Measurements from ENCODE around the gene BCAS4. TPM values are rescaled to one million over a fixed set of nuclear protein-coding genes. Genes with fewer than 3 reads are reported as not detected.

The BCAS4 gene
- total RNA-seq, 1 donor from 2014 or later: 16.7 TPM

- peaks cover 2% of the 10 kb centered on the region for H3K27me3 Mint-ChIP-seq (ENCODE audit: low read depth, unreplicated experiment)
- TF ChIP-seq, protein P1, sequence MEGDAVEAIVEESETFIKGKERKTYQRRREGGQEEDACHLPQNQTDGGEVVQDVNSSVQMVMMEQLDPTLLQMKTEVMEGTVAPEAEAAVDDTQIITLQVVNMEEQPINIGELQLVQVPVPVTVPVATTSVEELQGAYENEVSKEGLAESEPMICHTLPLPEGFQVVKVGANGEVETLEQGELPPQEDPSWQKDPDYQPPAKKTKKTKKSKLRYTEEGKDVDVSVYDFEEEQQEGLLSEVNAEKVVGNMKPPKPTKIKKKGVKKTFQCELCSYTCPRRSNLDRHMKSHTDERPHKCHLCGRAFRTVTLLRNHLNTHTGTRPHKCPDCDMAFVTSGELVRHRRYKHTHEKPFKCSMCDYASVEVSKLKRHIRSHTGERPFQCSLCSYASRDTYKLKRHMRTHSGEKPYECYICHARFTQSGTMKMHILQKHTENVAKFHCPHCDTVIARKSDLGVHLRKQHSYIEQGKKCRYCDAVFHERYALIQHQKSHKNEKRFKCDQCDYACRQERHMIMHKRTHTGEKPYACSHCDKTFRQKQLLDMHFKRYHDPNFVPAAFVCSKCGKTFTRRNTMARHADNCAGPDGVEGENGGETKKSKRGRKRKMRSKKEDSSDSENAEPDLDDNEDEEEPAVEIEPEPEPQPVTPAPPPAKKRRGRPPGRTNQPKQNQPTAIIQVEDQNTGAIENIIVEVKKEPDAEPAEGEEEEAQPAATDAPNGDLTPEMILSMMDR (IDR thresholded peaks at IDR 0.05; ENCODE audit: insufficient read depth, low read depth, low read length): no peak
- TF ChIP-seq EZH2 (IDR thresholded peaks at IDR 0.05; ENCODE audit: insufficient read depth, low read length): no peak
- no peak overlapping the region for H3K4me3 Mint-ChIP-seq (ENCODE audit: unreplicated experiment)
- no peaks in the 10 kb centered on the region for H3K9me3 Mint-ChIP-seq (ENCODE audit: unreplicated experiment)
- peaks cover 13% of the 10 kb centered on the region for H3K4me1 Mint-ChIP-seq (ENCODE audit: low read depth, unreplicated experiment)
- Histone ChIP-seq H3K27ac (ENCODE audit: low read depth, low read length) (no peak overlapping the region), H3K79me2 (ENCODE audit: insufficient read depth, low read length) (no peaks in the 10 kb centered on the region), H3K27me3 (ENCODE audit: insufficient read depth, low read length) (no peaks in the 10 kb centered on the region), H3K9me3 (ENCODE audit: insufficient read depth, low read depth, low read length) (no peaks in the 10 kb centered on the region), H2AFZ (ENCODE audit: low read depth, low read length) (no peak overlapping the region), H3K4me1 (ENCODE audit: insufficient read depth, low read length) (peaks cover 17% of the 10 kb centered on the region), H3K36me3 (ENCODE audit: insufficient read depth, low read length) (no peaks in the 10 kb centered on the region), H4K20me1 (ENCODE audit: insufficient read depth, low read length) (no peaks in the 10 kb centered on the region), H3K4me2 (ENCODE audit: low read length) (no peak overlapping the region), H3K9ac (ENCODE audit: low read length) (no peak overlapping the region), H3K4me3 (ENCODE audit: insufficient read depth, low read depth, low read length) (no peak overlapping the region)
- H3K27ac Mint-ChIP-seq (ENCODE audit: unreplicated experiment): no peak overlapping the region
- FAIRE-seq: no peak
- DNase-seq (ENCODE audit: low read depth): no peak
- H3K36me3 Mint-ChIP-seq (ENCODE audit: low read depth, unreplicated experiment): peaks cover 2% of the 10 kb centered on the region
Measured at GRCh38 chr20:50843331-50844276, 48.7 kb downstream of the BCAS4 start.

DNA sequence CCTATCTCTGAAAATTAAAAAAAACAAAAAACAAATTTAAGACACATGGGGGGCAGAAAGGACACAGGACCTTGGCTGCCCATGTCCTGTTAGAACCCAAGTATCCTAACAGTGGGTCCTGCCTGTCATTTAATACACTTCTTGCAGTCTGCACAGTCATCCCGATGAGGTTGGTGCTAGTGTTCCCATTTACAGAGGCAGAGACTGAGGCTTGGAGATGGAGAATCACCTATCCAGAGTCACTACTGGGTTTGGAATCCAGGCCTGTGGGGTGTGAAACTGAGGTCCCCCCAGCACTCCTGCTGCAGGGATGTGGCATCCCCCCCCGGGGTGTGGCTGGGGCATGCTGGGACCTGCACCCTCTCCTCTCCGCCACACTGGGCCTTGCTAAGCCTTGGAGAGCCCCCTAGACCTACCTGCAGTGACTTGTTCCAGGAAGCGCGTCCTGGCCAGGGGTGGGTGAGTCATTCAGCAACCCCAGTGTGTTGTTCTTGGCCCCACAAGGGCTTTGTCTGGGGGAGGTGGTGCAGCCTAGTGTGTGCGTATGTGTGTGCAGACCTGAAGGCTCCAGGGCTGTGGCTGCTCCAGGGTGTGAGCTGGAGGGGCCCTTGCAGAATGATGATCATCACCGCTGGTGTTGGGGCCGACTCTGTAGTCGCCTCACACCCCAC is 49.7 kb downstream of the BCAS4 start:
- Histone ChIP-seq H3K27me3 (ENCODE audit: insufficient read depth, low read length) (no peaks in the 10 kb centered on the region), H3K4me1 (ENCODE audit: insufficient read depth, low read length) (peaks cover 19% of the 10 kb centered on the region), H3K36me3 (ENCODE audit: insufficient read depth, low read length) (no peaks in the 10 kb centered on the region), H3K4me3 (ENCODE audit: insufficient read depth, low read depth, low read length) (no peak overlapping the region), H2AFZ (ENCODE audit: low read depth, low read length) (peak overlapping the region; percentile 9), H3K9ac (ENCODE audit: low read length) (no peak overlapping the region), H3K4me2 (ENCODE audit: low read length) (peak overlapping the region; percentile 59), H4K20me1 (ENCODE audit: insufficient read depth, low read length) (no peaks in the 10 kb centered on the region), H3K79me2 (ENCODE audit: insufficient read depth, low read length) (no peaks in the 10 kb centered on the region), H3K27ac (ENCODE audit: low read depth, low read length) (no peak overlapping the region), H3K9me3 (ENCODE audit: insufficient read depth, low read depth, low read length) (no peaks in the 10 kb centered on the region)
- Mint-ChIP-seq H3K9me3 (ENCODE audit: unreplicated experiment) (no peaks in the 10 kb centered on the region), H3K27ac (ENCODE audit: unreplicated experiment) (no peak overlapping the region), H3K27me3 (ENCODE audit: low read depth, unreplicated experiment) (peaks cover 2% of the 10 kb centered on the region), H3K36me3 (ENCODE audit: low read depth, unreplicated experiment) (peaks cover 2% of the 10 kb centered on the region), H3K4me3 (ENCODE audit: unreplicated experiment) (no peak overlapping the region), H3K4me1 (ENCODE audit: low read depth, unreplicated experiment) (peaks cover 7% of the 10 kb centered on the region)
- DNase-seq (ENCODE audit: low read depth) (peak; percentile 94), FAIRE-seq (no peak)
- TF ChIP-seq, protein P1 (IDR thresholded peaks at IDR 0.05; ENCODE audit: insufficient read depth, low read depth, low read length): no peak
- TF ChIP-seq EZH2 (IDR thresholded peaks at IDR 0.05; ENCODE audit: insufficient read depth, low read length): no peak
